ENCODE measurements around the gene CMTM7. TPM values are rescaled to one million over a fixed set of nuclear protein-coding genes. Genes with fewer than 3 reads are reported as not detected.

The CMTM7 gene
- total RNA-seq, 1 donor from 2014 or later, result 40.7 TPM

DNA sequence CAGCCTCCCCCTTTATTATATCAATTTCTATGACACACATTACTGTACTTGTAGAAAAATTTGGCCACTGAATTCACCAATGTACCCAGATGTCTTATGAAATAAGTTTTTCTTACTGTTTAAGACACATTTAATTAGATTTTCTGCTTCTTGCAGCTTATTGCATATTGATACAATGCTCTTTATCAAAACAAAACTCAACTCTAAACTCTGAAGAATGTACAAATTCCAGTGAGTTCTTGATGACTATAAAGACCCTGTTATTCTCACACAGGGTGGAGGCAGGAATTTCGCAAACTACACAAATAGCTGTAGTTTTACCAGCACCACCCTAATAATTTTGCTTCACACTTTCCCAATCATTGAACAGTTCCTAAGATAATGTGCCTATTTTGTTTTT is 89.0 kb downstream of the CMTM7 start:
- no peak for DNase-seq (ENCODE audit: low read depth)
- TF ChIP-seq, protein P1, sequence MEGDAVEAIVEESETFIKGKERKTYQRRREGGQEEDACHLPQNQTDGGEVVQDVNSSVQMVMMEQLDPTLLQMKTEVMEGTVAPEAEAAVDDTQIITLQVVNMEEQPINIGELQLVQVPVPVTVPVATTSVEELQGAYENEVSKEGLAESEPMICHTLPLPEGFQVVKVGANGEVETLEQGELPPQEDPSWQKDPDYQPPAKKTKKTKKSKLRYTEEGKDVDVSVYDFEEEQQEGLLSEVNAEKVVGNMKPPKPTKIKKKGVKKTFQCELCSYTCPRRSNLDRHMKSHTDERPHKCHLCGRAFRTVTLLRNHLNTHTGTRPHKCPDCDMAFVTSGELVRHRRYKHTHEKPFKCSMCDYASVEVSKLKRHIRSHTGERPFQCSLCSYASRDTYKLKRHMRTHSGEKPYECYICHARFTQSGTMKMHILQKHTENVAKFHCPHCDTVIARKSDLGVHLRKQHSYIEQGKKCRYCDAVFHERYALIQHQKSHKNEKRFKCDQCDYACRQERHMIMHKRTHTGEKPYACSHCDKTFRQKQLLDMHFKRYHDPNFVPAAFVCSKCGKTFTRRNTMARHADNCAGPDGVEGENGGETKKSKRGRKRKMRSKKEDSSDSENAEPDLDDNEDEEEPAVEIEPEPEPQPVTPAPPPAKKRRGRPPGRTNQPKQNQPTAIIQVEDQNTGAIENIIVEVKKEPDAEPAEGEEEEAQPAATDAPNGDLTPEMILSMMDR (IDR thresholded peaks at IDR 0.05; ENCODE audit: insufficient read depth, low read length, poor library complexity, severe bottlenecking), result no peak
- Histone ChIP-seq H3K36me3 (ENCODE audit: control insufficient read depth, insufficient read depth, low read length) (no peaks in the 10 kb centered on the region), H3K27me3 (ENCODE audit: control insufficient read depth, insufficient read depth, low read length) (no peaks in the 10 kb centered on the region), H3K4me3 (ENCODE audit: low read depth, low read length) (no peak overlapping the region)

DNA sequence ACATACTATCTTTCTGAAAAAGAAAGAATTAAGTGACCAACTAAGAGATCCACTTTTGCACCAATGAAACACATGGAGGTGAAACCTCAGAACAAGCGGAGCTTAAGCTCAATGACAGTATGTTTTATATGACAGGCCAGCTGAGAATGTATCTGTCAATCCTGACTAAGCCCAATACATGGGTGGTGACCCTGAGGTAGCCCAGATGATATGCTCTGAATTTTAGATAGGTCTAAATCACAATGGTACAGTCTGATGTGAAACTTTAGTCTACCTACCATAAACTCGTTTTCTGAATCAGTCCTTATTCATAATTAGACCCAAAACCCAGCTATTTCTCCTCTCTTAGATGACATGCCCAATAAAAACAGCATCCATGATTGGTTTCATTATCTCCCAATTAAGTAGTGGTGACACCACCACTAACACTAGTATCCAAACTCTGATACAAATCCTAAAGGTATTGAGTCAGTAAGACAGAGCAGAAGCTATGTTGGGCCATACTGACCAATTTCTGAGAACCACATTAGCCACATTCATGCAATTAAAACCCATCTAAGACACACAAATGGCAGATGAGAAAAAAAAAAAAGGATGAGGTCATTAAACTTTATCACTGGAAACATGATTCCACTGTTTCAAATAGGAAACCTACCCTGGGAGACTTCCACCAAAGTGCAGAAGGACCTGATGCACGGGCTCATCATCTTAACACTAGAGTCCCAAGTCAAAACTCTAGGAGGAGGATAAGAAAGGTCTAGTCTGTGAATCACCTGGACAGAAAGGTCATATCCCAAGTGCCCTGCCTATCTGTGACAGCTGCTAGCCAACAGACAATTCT is 90.4 kb downstream of the CMTM7 start:
- no peaks in the 10 kb centered on the region for H3K36me3 ChIP-seq (ENCODE audit: control insufficient read depth, insufficient read depth, low read length)
- TF ChIP-seq, protein P1 (IDR thresholded peaks at IDR 0.05; ENCODE audit: insufficient read depth, low read length, poor library complexity, severe bottlenecking), result no peak
- H3K27me3 ChIP-seq (ENCODE audit: control insufficient read depth, insufficient read depth, low read length), result no peaks in the 10 kb centered on the region
- no peak for DNase-seq (ENCODE audit: low read depth)
- H3K4me3 ChIP-seq (ENCODE audit: low read depth, low read length), result no peak overlapping the region

DNA sequence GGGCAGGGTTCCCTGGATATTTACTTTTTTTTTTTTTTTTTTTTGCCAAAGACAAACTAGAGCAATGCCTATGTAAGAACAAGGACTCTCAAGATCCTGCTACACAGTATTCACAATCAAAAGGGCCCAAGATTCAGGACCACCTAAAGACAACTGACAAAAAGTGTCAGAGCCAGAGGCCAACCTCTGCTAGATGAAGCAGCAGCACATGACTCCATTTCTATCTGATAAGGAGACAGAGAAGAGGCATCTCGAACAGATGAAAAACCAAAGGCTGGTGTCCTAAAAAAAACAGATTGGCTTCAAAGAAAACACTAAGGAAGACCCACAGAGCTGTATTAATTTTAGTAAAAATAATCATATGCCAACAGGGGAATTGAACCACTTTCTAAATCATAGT is 91.0 kb downstream of the CMTM7 start:
- Histone ChIP-seq H3K27me3 (ENCODE audit: control insufficient read depth, insufficient read depth, low read length) (no peaks in the 10 kb centered on the region), H3K4me3 (ENCODE audit: low read depth, low read length) (no peak overlapping the region), H3K36me3 (ENCODE audit: control insufficient read depth, insufficient read depth, low read length) (no peaks in the 10 kb centered on the region)
- TF ChIP-seq, protein P1 (IDR thresholded peaks at IDR 0.05; ENCODE audit: insufficient read depth, low read length, poor library complexity, severe bottlenecking), result no peak
- DNase-seq (ENCODE audit: low read depth), result no peak

DNA sequence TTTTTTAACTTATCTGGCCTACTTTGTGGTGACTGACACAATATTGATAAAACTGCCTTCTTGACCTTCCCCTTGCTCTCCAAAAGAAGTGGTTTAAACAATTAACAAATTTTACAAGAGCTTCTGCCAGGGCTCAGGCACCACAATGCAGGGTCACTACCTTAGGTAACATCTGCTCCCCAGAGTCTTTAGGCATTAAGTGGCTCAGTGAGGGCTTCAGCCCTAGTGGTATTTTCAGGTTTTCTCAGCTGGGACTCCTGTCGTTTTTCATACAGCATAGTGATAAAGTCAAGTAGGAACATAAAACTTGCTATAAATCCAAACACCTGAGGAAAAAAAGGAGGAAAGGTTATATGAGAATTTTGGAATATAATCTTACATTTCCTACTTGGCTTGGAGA is 92.1 kb downstream of the CMTM7 start:
- Histone ChIP-seq H3K4me3 (ENCODE audit: low read depth, low read length) (no peak overlapping the region), H3K36me3 (ENCODE audit: control insufficient read depth, insufficient read depth, low read length) (no peaks in the 10 kb centered on the region), H3K27me3 (ENCODE audit: control insufficient read depth, insufficient read depth, low read length) (no peaks in the 10 kb centered on the region)
- DNase-seq (ENCODE audit: low read depth), result no peak
- TF ChIP-seq, protein P1 (IDR thresholded peaks at IDR 0.05; ENCODE audit: insufficient read depth, low read length, poor library complexity, severe bottlenecking), result no peak

DNA sequence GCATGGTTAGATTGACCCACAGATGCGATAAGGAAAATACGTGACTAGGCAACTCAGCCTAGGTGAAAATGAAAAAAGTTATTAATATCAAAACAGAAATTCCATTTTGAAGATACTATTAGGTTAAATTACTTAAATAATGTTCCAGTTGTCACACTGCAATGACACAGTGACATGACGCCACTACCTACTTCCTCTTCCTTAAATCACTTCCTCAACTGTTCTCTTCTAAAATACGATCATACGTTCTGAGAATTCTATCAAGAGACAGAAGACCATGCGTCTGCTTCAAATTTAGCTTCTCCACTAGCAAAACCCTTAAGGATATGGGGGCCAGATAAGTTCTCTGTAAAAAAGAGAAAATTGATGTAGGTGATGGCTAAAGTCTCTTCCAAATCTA is 92.8 kb downstream of the CMTM7 start:
- Histone ChIP-seq H3K36me3 (ENCODE audit: control insufficient read depth, insufficient read depth, low read length) (no peaks in the 10 kb centered on the region), H3K27me3 (ENCODE audit: control insufficient read depth, insufficient read depth, low read length) (no peaks in the 10 kb centered on the region), H3K4me3 (ENCODE audit: low read depth, low read length) (no peak overlapping the region)
- DNase-seq (ENCODE audit: low read depth), result no peak
- TF ChIP-seq, protein P1 (IDR thresholded peaks at IDR 0.05; ENCODE audit: insufficient read depth, low read length, poor library complexity, severe bottlenecking), result no peak
